ENCODE results near the gene COX4I2.

GRCh38 chr20:31681128-31681727 is 43.5 kb downstream of the COX4I2 start:
- no peak for TF ChIP-seq FOXM1 (IDR thresholded peaks at IDR 0.05; ENCODE audit: borderline replicate concordance)
- TF ChIP-seq BHLHE40 (IDR thresholded peaks at IDR 0.05; ENCODE audit: borderline replicate concordance): no peak
- no peak for TF ChIP-seq SUZ12 (IDR thresholded peaks at IDR 0.05)
- TF ChIP-seq TARDBP (IDR thresholded peaks at IDR 0.05): no peak
- no peak for TF ChIP-seq HDGF (IDR thresholded peaks at IDR 0.05; ENCODE audit: borderline replicate concordance)
